Thyroid gland (tissue), 4 donors: Measurements from ENCODE around the gene CMAS.

Experiments
- CTCF ChIP-seq, 6 experiments: fragments of 200-600 bp in 3 of 6; fragments of 450-650 bp in 3 of 6; sonication (generic) in 3 of 6; IDR thresholded peaks; one replicate each; pipeline ENCODE4 v1.5.1; 2016 to 2019; ENCODE audit warnings: antibody characterized with exemption in 6 of 6, mild to moderate bottlenecking in 2 of 6, inconsistent platforms in 1 of 6, moderate library complexity in 1 of 6
- POLR2A ChIP-seq, 2 donors: fragments of 450-650 bp; IDR thresholded peaks; one replicate each; pipeline ENCODE4 v1.6.1; 2017; ENCODE audit warnings: antibody characterized with exemption in 2 of 2, mild to moderate bottlenecking in 2 of 2, moderate library complexity in 1 of 2

GRCh38 chr12:22016982-22017381, 29.0 kb upstream of the CMAS start:
- no peak for TF ChIP-seq CTCF (IDR thresholded peaks at IDR 0.05)
- no peak for TF ChIP-seq POLR2A (IDR thresholded peaks at IDR 0.05)
